ENCODE data around the gene SEZ6L. TPM values are rescaled to one million over a fixed set of nuclear protein-coding genes. Genes with fewer than 3 reads are reported as not detected.

Gene SEZ6L
- total RNA-seq, 4 donors from 2014 or later = 0.10 to 0.13 TPM; not detected in 2

DNA sequence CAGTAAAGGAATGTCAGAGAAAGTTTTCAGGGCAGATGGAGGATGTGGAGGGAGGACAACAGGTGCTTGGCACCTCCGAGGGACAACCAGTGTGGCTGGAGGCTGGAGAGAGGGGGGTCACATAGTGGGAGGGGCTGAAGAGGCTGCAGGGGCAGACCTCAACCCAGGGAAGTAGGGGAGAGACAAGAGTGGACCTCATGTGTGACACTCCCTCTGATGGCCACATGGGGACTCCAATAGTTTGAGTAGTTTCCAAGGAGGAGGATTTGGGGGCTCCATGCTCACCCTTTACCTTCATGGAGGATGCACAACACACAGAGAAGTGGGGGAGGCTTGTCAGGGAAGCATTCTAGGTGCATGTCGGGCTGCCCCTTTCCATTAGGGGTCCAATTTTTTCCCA is 224.7 kb downstream of the SEZ6L start:
- in situ Hi-C loops (cut with MboI; ENCODE audit: low sequenced_read_pairs in 4 of 4) = no loop called here

DNA sequence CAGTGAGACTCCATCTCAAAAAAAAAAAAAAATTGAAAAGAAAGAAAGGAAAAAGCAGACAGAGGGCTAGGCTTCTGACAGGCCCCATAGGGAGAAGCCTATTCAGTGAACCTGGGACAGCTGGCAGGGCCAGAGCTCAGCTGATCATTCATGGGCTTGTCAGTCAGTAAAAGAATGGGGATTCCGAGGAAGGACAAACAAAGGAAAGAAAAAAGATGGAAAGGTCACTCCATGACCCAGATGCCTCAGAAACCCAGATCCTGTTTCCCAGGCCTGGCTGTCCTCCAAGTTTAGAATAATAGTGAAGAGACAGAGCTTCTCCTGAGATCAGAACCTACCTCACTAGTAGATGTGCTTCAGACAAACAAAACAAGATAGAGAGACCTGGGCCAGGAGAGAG is 225.5 kb downstream of the SEZ6L start:
- H3K9me3 ChIP-seq = no peaks in the 10 kb centered on the region
- H3K27ac ChIP-seq = no peak overlapping the region
- no peak for DNase-seq
- no peak for ATAC-seq
- no peaks in the 10 kb centered on the region for H3K4me1 ChIP-seq
- in situ Hi-C loops (cut with MboI; ENCODE audit: low sequenced_read_pairs in 4 of 4) = no loop called here
- no peaks in the 10 kb centered on the region for H3K27me3 ChIP-seq
- TF ChIP-seq, protein P1, sequence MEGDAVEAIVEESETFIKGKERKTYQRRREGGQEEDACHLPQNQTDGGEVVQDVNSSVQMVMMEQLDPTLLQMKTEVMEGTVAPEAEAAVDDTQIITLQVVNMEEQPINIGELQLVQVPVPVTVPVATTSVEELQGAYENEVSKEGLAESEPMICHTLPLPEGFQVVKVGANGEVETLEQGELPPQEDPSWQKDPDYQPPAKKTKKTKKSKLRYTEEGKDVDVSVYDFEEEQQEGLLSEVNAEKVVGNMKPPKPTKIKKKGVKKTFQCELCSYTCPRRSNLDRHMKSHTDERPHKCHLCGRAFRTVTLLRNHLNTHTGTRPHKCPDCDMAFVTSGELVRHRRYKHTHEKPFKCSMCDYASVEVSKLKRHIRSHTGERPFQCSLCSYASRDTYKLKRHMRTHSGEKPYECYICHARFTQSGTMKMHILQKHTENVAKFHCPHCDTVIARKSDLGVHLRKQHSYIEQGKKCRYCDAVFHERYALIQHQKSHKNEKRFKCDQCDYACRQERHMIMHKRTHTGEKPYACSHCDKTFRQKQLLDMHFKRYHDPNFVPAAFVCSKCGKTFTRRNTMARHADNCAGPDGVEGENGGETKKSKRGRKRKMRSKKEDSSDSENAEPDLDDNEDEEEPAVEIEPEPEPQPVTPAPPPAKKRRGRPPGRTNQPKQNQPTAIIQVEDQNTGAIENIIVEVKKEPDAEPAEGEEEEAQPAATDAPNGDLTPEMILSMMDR (IDR thresholded peaks at IDR 0.05 in 4 of 5, conservative IDR thresholded peaks at IDR 0.05 in 1 of 5) = no peak
- TF ChIP-seq POLR2A (IDR thresholded peaks at IDR 0.05) = no peak
- intact Hi-C loops (cut with DNase I; ENCODE audit: low total_unique reads) = no loop called here
- H3K4me3 ChIP-seq = no peak overlapping the region
- H3K36me3 ChIP-seq = no peaks in the 10 kb centered on the region

More for the DNA sequence above, 224.7 kb downstream of the SEZ6L start:
- Histone ChIP-seq H3K4me1 (no peaks in the 10 kb centered on the region), H3K27ac (no peak overlapping the region), H3K27me3 (no peaks in the 10 kb centered on the region), H3K36me3 (no peaks in the 10 kb centered on the region), H3K4me3 (no peak overlapping the region), H3K9me3 (no peaks in the 10 kb centered on the region)
- DNase-seq = no peak
- TF ChIP-seq, protein P1 (IDR thresholded peaks at IDR 0.05 in 4 of 5, conservative IDR thresholded peaks at IDR 0.05 in 1 of 5) = peak in 1 of 5 experiments; percentile 14
- TF ChIP-seq POLR2A (IDR thresholded peaks at IDR 0.05) = no peak
- ATAC-seq = no peak
- intact Hi-C loops (cut with DNase I; ENCODE audit: low total_unique reads) = no loop called here

DNA sequence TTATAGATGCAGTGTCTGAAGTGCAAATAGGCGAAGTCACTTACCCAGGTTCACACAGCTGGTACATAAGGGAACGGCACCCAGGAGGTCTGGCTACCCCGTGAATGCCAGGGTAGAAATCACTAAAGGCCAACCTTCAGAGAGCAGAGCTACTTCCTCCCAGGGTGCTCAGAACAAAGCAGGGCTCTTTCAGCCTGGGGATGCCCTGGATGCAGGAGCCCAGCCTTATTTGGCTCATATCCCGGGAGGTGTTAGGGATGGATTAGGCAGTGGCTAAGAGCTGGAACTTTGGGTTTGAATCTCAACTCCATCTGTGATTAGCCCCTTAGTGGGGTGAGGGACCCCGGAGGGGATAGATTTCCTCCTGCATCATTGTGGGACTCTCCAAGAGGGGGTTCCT is 226.7 kb downstream of the SEZ6L start:
- TF ChIP-seq POLR2A (IDR thresholded peaks at IDR 0.05) = no peak
- TF ChIP-seq, protein P1 (IDR thresholded peaks at IDR 0.05 in 4 of 5, conservative IDR thresholded peaks at IDR 0.05 in 1 of 5) = no peak
- DNase-seq = no peak
- in situ Hi-C loops (cut with MboI; ENCODE audit: low sequenced_read_pairs in 4 of 4) = no loop called here
- Histone ChIP-seq H3K27me3 (no peaks in the 10 kb centered on the region), H3K4me3 (no peak overlapping the region), H3K9me3 (no peaks in the 10 kb centered on the region), H3K36me3 (no peaks in the 10 kb centered on the region), H3K27ac (no peak overlapping the region), H3K4me1 (no peaks in the 10 kb centered on the region)
- no peak for ATAC-seq
- intact Hi-C loops (cut with DNase I; ENCODE audit: low total_unique reads) = no loop called here

DNA sequence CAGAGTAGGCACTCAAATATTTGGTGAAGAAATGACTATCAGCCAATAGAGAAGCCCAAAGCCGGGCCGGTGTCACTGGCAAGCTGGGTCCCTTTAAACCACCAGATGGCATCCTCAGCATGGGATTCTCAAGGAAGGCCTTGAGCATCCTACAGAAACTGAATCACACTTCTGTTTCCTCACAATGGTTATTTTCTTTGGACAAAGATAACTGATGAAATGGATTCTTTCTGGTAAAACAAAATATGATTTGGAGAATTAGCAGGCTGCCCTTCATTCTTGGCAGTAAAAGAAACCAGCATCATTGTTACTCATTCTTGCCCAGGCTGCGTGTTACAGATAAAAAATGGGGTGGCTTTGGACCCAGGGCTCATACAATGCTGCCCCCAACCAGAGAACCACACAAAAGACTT is 229.5 kb downstream of the SEZ6L start:
- no peaks in the 10 kb centered on the region for H3K27me3 ChIP-seq
- H3K4me1 ChIP-seq = no peaks in the 10 kb centered on the region
- H3K4me3 ChIP-seq = no peak overlapping the region
- DNase-seq (peak; percentile 29 to 40), ATAC-seq (peak; percentile 72 to 81)
- TF ChIP-seq, protein P1 (IDR thresholded peaks at IDR 0.05 in 4 of 5, conservative IDR thresholded peaks at IDR 0.05 in 1 of 5) = peak; percentile 29 to 69 (median 59)
- TF ChIP-seq POLR2A (IDR thresholded peaks at IDR 0.05) = no peak
- intact Hi-C loops (cut with DNase I; ENCODE audit: low total_unique reads) (loop anchor here (1.0 kb wide), 1 partner anchor 63 kb away; no protein-coding TSS in a partner anchor), in situ Hi-C loops (cut with MboI; ENCODE audit: low sequenced_read_pairs in 4 of 4) (no loop called here)
- H3K36me3 ChIP-seq = no peaks in the 10 kb centered on the region
- no peaks in the 10 kb centered on the region for H3K9me3 ChIP-seq
- no peak overlapping the region for H3K27ac ChIP-seq

DNA sequence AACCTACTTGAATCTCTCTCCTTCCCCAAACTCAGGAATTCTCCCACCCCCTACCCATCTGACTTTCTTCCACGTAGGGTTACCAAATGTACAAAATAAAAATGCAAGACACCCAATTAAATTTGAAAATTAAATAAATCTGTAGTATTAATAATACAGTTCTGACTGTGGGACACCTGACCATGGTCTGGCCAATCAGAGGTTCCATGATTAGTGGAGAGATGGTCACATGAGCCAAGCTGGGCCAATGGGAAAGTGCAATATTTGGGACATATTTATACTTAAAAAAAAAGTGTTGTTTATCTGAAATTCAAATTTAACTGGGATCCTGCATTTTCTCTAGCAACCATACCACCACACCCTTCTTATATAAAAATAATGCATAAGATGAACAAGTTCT is 230.0 kb downstream of the SEZ6L start:
- no peaks in the 10 kb centered on the region for H3K9me3 ChIP-seq
- no peak overlapping the region for H3K27ac ChIP-seq
- no peak overlapping the region for H3K4me3 ChIP-seq
- H3K36me3 ChIP-seq = no peaks in the 10 kb centered on the region
- no peak for TF ChIP-seq POLR2A (IDR thresholded peaks at IDR 0.05)
- TF ChIP-seq, protein P1 (IDR thresholded peaks at IDR 0.05 in 4 of 5, conservative IDR thresholded peaks at IDR 0.05 in 1 of 5) = no peak
- in situ Hi-C loops (cut with MboI; ENCODE audit: low sequenced_read_pairs in 4 of 4) = no loop called here
- DNase-seq (no peak), ATAC-seq (no peak)
- no peaks in the 10 kb centered on the region for H3K4me1 ChIP-seq
- H3K27me3 ChIP-seq = no peaks in the 10 kb centered on the region
- intact Hi-C loops (cut with DNase I; ENCODE audit: low total_unique reads) = no loop called here
